ENCODE results near the gene TNC. TPM values are rescaled to one million over a fixed set of nuclear protein-coding genes. Genes with fewer than 3 reads are reported as not detected.

The TNC gene
- total and polyA plus RNA-seq, 10 of the 15 experiments (the other 5 are each of a cell fraction or from before 2014, with no cell fraction given) = 0.05 to 4.2 (median 0.14) TPM

DNA sequence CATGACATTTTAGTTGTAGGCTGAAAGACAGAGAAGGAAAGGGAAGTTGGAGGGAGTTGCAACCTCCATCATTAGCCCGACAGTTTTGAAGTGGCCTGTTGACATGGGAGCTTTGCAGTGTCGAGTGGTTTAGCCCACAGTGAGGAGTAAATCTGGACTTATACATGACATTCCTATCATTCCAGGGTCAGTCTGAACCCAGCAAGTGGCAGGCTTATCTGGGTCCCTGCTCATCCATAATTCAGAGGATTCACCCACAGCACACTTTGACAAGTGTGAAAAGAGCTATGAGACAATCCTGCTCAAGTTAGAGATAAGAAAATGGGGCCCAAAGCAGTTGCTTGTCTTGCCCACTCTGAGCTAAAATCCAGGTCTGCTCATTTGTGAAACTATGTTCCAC is 8.4 kb upstream of the TNC start:
- no peak overlapping the region for H3K9ac ChIP-seq (ENCODE audit: control insufficient read depth, insufficient read depth, low read length)
- in situ Hi-C loops (cut with MboI) (no loop called here), intact Hi-C loops (cut with micrococcal nuclease; ENCODE audit: unreplicated experiment) (no loop called here)
- H3K4me1 ChIP-seq (ENCODE audit: control insufficient read depth, insufficient read depth, low read length) = no peaks in the 10 kb centered on the region
- WGBS (ENCODE audit: insufficient coverage, insufficient replicate concordance, low lambda C conversion rate, missing lambda C conversion rate) = 32% methylated on average over 2 of the region's 2 CpGs
- no peaks in the 10 kb centered on the region for H3K36me3 ChIP-seq (ENCODE audit: control insufficient read depth in 2 of 2, insufficient read depth in 2 of 2, low read length in 1 of 2)
- H3K79me2 ChIP-seq (ENCODE audit: control insufficient read depth, insufficient read depth, low read length) = no peaks in the 10 kb centered on the region
- FAIRE-seq (no peak), DNase-seq (ENCODE audit: low read depth, low spot score) (no peak), ATAC-seq (no peak)
- RAD21 ChIA-PET (ENCODE audit: unreplicated experiment) = no interaction called here
- H3K9me3 ChIP-seq (replicated peaks; ENCODE audit: control insufficient read depth, insufficient read depth, low read length) = no peaks in the 10 kb centered on the region; the same call in 2 of the 3 replicates
- no peak overlapping the region for H3K27ac ChIP-seq (ENCODE audit: control insufficient read depth, insufficient read depth)
- no peak overlapping the region for H3K4me2 ChIP-seq (ENCODE audit: control insufficient read depth, insufficient read depth)
- H2AFZ ChIP-seq (ENCODE audit: control insufficient read depth, low read depth, low read length) = no peak overlapping the region
- CTCF ChIA-PET = no interaction called here
- no TSS peak for BruUV-seq (replicated peaks)
- SMC1A ChIA-PET (ENCODE audit: uncharacterized antibody, unreplicated experiment) = interaction anchor here (0.8 to 1.1 kb wide), 2 partner anchors 10 to 68 kb away, joined by 3 read pairs; no protein-coding TSS in a partner anchor
- POLR2A ChIA-PET = no interaction called here
- no peaks in the 10 kb centered on the region; a peak in 1 of 4 replicates for H3K27me3 ChIP-seq (replicated peaks in 1 of 2; ENCODE audit: control insufficient read depth in 2 of 2, insufficient read depth in 2 of 2, low read length in 1 of 2)
- no peaks in the 10 kb centered on the region for H4K20me1 ChIP-seq (ENCODE audit: control insufficient read depth, insufficient read depth)
- no peak for TF ChIP-seq KAT2A (conservative IDR thresholded peaks at IDR 0.05; ENCODE audit: control insufficient read depth, low read depth, low read length)
- TF ChIP-seq CBFB (IDR thresholded peaks at IDR 0.05; ENCODE audit: low read depth) = no peak
- TF ChIP-seq, protein P1, sequence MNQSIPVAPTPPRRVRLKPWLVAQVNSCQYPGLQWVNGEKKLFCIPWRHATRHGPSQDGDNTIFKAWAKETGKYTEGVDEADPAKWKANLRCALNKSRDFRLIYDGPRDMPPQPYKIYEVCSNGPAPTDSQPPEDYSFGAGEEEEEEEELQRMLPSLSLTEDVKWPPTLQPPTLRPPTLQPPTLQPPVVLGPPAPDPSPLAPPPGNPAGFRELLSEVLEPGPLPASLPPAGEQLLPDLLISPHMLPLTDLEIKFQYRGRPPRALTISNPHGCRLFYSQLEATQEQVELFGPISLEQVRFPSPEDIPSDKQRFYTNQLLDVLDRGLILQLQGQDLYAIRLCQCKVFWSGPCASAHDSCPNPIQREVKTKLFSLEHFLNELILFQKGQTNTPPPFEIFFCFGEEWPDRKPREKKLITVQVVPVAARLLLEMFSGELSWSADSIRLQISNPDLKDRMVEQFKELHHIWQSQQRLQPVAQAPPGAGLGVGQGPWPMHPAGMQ (IDR thresholded peaks at IDR 0.05; ENCODE audit: borderline replicate concordance) = no peak
- no peak for TF ChIP-seq LARP7 (IDR thresholded peaks at IDR 0.05)
- TF ChIP-seq, protein P2, sequence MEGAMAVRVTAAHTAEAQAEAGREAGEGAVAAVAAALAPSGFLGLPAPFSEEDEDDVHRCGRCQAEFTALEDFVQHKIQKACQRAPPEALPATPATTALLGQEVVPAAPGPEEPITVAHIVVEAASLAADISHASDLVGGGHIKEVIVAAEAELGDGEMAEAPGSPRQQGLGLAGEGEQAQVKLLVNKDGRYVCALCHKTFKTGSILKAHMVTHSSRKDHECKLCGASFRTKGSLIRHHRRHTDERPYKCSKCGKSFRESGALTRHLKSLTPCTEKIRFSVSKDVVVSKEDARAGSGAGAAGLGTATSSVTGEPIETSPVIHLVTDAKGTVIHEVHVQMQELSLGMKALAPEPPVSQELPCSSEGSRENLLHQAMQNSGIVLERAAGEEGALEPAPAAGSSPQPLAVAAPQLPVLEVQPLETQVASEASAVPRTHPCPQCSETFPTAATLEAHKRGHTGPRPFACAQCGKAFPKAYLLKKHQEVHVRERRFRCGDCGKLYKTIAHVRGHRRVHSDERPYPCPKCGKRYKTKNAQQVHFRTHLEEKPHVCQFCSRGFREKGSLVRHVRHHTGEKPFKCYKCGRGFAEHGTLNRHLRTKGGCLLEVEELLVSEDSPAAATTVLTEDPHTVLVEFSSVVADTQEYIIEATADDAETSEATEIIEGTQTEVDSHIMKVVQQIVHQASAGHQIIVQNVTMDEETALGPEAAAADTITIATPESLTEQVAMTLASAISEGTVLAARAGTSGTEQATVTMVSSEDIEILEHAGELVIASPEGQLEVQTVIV (IDR thresholded peaks at IDR 0.05; ENCODE audit: borderline replicate concordance, partially characterized antibody) = no peak
- TF ChIP-seq, protein P3, sequence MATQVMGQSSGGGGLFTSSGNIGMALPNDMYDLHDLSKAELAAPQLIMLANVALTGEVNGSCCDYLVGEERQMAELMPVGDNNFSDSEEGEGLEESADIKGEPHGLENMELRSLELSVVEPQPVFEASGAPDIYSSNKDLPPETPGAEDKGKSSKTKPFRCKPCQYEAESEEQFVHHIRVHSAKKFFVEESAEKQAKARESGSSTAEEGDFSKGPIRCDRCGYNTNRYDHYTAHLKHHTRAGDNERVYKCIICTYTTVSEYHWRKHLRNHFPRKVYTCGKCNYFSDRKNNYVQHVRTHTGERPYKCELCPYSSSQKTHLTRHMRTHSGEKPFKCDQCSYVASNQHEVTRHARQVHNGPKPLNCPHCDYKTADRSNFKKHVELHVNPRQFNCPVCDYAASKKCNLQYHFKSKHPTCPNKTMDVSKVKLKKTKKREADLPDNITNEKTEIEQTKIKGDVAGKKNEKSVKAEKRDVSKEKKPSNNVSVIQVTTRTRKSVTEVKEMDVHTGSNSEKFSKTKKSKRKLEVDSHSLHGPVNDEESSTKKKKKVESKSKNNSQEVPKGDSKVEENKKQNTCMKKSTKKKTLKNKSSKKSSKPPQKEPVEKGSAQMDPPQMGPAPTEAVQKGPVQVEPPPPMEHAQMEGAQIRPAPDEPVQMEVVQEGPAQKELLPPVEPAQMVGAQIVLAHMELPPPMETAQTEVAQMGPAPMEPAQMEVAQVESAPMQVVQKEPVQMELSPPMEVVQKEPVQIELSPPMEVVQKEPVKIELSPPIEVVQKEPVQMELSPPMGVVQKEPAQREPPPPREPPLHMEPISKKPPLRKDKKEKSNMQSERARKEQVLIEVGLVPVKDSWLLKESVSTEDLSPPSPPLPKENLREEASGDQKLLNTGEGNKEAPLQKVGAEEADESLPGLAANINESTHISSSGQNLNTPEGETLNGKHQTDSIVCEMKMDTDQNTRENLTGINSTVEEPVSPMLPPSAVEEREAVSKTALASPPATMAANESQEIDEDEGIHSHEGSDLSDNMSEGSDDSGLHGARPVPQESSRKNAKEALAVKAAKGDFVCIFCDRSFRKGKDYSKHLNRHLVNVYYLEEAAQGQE (IDR thresholded peaks at IDR 0.05; ENCODE audit: low read depth, low read length) = no peak
- no peak for TF ChIP-seq POLR2AphosphoS5 (IDR thresholded peaks at IDR 0.05; ENCODE audit: low read length)
- TF ChIP-seq SPI1 (IDR thresholded peaks at IDR 0.05; ENCODE audit: borderline replicate concordance, insufficient read depth, low read depth, low read length) = no peak
- TF ChIP-seq ZSCAN29 (IDR thresholded peaks at IDR 0.05) = no peak
- TF ChIP-seq, protein P4, sequence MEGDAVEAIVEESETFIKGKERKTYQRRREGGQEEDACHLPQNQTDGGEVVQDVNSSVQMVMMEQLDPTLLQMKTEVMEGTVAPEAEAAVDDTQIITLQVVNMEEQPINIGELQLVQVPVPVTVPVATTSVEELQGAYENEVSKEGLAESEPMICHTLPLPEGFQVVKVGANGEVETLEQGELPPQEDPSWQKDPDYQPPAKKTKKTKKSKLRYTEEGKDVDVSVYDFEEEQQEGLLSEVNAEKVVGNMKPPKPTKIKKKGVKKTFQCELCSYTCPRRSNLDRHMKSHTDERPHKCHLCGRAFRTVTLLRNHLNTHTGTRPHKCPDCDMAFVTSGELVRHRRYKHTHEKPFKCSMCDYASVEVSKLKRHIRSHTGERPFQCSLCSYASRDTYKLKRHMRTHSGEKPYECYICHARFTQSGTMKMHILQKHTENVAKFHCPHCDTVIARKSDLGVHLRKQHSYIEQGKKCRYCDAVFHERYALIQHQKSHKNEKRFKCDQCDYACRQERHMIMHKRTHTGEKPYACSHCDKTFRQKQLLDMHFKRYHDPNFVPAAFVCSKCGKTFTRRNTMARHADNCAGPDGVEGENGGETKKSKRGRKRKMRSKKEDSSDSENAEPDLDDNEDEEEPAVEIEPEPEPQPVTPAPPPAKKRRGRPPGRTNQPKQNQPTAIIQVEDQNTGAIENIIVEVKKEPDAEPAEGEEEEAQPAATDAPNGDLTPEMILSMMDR (IDR thresholded peaks at IDR 0.05 in 2 of 3, conservative IDR thresholded peaks at IDR 0.05 in 1 of 3; ENCODE audit: control insufficient read depth in 2 of 3, extremely low read depth in 1 of 3, insufficient read depth in 1 of 3, low read depth in 3 of 3, low read length in 3 of 3) = no peak
- no peak overlapping the region for H3K4me3 ChIP-seq
